ENCODE data around the gene RTP2. TPM values are rescaled to one million over a fixed set of nuclear protein-coding genes. Genes with fewer than 3 reads are reported as not detected.

The RTP2 gene
- polyA plus RNA-seq, 1 experiment = not detected

Other genes with a start within 250 kb of the RTP2 start
- gene SST, start 32.2 kb downstream of the RTP2 start, polyA plus RNA-seq (2011; rRNA removed) = not detected in 2 replicates
- gene BCL6, start 42.9 kb upstream of the RTP2 start, polyA plus RNA-seq (2011; rRNA removed) = 12.8 and 19.2 TPM in 2 replicates